A673 (cell line): ENCODE measurements around the gene DPYD. TPM values are rescaled to one million over a fixed set of nuclear protein-coding genes. Genes with fewer than 3 reads are reported as not detected.

Experiments
- BruUV-seq: library from RNA; stranded (reverse); fragments of 400-500 nt; replicated peaks from 2 replicates; lab custom pipeline; 2021; lab: Mats Ljungman, UMichigan
- CTCF ChIA-PET: fragments of 300-600 bp; sonication (Branson Sonifier 250); formaldehyde crosslinking; loops from one replicate; lab custom pipeline; 2022; ENCODE audit warnings: antibody characterized with exemption; lab: Charles Lee
- POLR2A ChIA-PET: fragments of 300-600 bp; sonication (Branson Sonifier 250); formaldehyde crosslinking; loops from one replicate; lab custom pipeline; 2022; ENCODE audit warnings: antibody characterized with exemption; ENCODE audit not compliant: low non-redundant PET; lab: Charles Lee
- DNase-seq: peaks from one replicate; pipeline ENCODE4 v3.0.0-alpha.2; 2015; ENCODE audit warnings: low spot score
- H3K27ac ChIP-seq: fragments of 200-600 bp; sonication (generic); 2 replicates; pipeline ENCODE4 v1.5.1; 2016; ENCODE audit warnings: mixed run types, low read depth, mild to moderate bottlenecking, mixed read lengths, antibody characterized with exemption, low read length; ENCODE audit not compliant: poor library complexity, severe bottlenecking
- H3K27me3 ChIP-seq: fragments of 200-600 bp; sonication (generic); replicated peaks from 2 replicates; pipeline ENCODE4 v1.6.1; 2017; ENCODE audit warnings: mixed run types, low read depth, mild to moderate bottlenecking, mixed read lengths, antibody characterized with exemption, low read length; ENCODE audit not compliant: insufficient read depth, poor library complexity
- H3K36me3 ChIP-seq: fragments of 200-600 bp; sonication (generic); 2 replicates; pipeline ENCODE4 v1.6.1; 2016; ENCODE audit warnings: mixed run types, mild to moderate bottlenecking, mixed read lengths, antibody characterized with exemption, low read length; ENCODE audit not compliant: insufficient read depth, poor library complexity, severe bottlenecking
- H3K4me1 ChIP-seq: fragments of 200-600 bp; sonication (generic); 2 replicates; pipeline ENCODE4 v1.6.1; 2017; ENCODE audit warnings: mixed run types, mild to moderate bottlenecking, mixed read lengths, antibody characterized with exemption, low read length; ENCODE audit not compliant: insufficient read depth, poor library complexity, severe bottlenecking
- H3K4me3 ChIP-seq: fragments of 200-600 bp; sonication (generic); 2 replicates; pipeline ENCODE4 v1.5.1; 2016; ENCODE audit warnings: low read depth, mixed run types, mild to moderate bottlenecking, mixed read lengths, low read length; ENCODE audit not compliant: poor library complexity, severe bottlenecking
- H3K9me3 ChIP-seq: fragments of 200-600 bp; sonication (generic); 2 replicates; pipeline ENCODE4 v1.6.1; 2016; ENCODE audit warnings: mixed run types, low read depth, mild to moderate bottlenecking, mixed read lengths, antibody characterized with exemption, low read length; ENCODE audit not compliant: poor library complexity, severe bottlenecking
- CTCF ChIP-seq: fragments of 300-800, 200-600 bp; sonication (generic); conservative IDR thresholded peaks from 2 replicates; pipeline ENCODE4 v1.5.1; 2017; ENCODE audit warnings: low read depth, mild to moderate bottlenecking, antibody characterized with exemption, low read length, moderate library complexity, mixed read lengths
- EZH2 ChIP-seq: fragments of 200-600 bp; sonication (generic); IDR thresholded peaks from 2 replicates; pipeline ENCODE4 v1.6.1; 2017; ENCODE audit warnings: borderline replicate concordance, low read depth, mild to moderate bottlenecking, mixed read lengths, antibody characterized with exemption, low read length; ENCODE audit not compliant: poor library complexity, severe bottlenecking
- intact Hi-C: fragments of 100-400 bp; cut with micrococcal nuclease; formaldehyde crosslinking; loops from one replicate; pipeline ENCODE4 v1.10.0; 2022; ENCODE audit not compliant: unreplicated experiment
- total RNA-seq: library from RNA; stranded (reverse); gene quantifications from 2 replicates; pipeline ENCODE4 v1.2.3, GENCODE V29; 2021

DPYD gene
- total RNA-seq, 1 experiment from 2014 or later = 13.4 TPM

- TF ChIP-seq CTCF = no peak
- TF ChIP-seq EZH2 = no peak
- Histone ChIP-seq H3K36me3 (no peaks in the 10 kb centered on the region), H3K4me3 (no peak overlapping the region), H3K4me1 (peaks cover 9% of the 10 kb centered on the region), H3K27me3 (no peaks in the 10 kb centered on the region), H3K27ac (no peak overlapping the region), H3K9me3 (no peaks in the 10 kb centered on the region)
- CTCF ChIA-PET = no interaction called here
- intact Hi-C loops = no loop called here
- BruUV-seq = no TSS peak
- POLR2A ChIA-PET = interaction anchor here (0.6 kb wide), 1 partner anchor 142 kb away, joined by 7 read pairs; no protein-coding TSS in a partner anchor
- no peak for DNase-seq
Observed at GRCh38 chr1:97383797-97384196, 537.0 kb downstream of the DPYD start.

- BruUV-seq = no TSS peak
- intact Hi-C loops = no loop called here
- Histone ChIP-seq H3K4me3 (no peak overlapping the region), H3K4me1 (peaks cover 9% of the 10 kb centered on the region), H3K27ac (no peak overlapping the region), H3K9me3 (no peaks in the 10 kb centered on the region), H3K27me3 (no peaks in the 10 kb centered on the region), H3K36me3 (no peaks in the 10 kb centered on the region)
- DNase-seq = no peak
- CTCF ChIA-PET = no interaction called here
- no peak for TF ChIP-seq CTCF
- TF ChIP-seq EZH2 = no peak
- POLR2A ChIA-PET = no interaction called here
Observed at GRCh38 chr1:97382206-97382605, 538.6 kb downstream of the DPYD start.

DNA sequence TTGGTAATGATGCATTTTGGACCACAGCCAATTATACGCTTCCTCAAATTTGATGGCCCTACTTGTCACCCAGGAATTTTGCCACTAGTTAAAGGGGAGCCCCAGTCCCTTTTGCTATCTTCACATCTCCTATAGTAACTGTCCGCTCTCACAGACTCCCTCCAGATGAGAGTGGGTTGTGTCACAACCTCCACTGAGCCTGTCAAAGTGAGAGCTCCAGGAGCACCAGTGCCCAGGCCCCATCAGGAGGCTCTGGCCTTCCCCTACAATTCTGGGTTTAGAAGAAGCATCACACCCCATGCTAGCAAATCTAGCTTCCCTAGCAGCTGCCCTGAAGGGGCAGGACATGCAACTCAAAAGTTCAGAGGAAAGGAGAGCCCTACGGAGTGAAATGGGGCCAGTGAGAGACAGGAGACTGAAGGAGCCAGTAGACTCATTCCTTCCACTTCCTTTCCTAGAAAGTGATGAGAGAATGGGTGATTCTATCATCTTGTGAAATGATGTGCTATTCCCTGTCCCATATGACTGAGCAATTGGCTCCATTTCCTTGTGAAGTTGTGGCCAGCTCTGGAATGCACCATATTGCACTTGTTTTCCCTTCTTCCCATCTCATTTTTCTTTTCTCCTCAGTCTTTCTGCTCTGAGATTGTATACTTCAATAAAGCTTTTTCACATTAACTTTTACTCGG is 541.3 kb downstream of the DPYD start:
- ChIA-PET CTCF (no interaction called here), POLR2A (no interaction called here)
- H3K4me3 ChIP-seq = no peak overlapping the region
- DNase-seq = no peak
- no peaks in the 10 kb centered on the region for H3K27me3 ChIP-seq
- no peaks in the 10 kb centered on the region for H3K9me3 ChIP-seq
- intact Hi-C loops = no loop called here
- H3K36me3 ChIP-seq = no peaks in the 10 kb centered on the region
- H3K27ac ChIP-seq = no peak overlapping the region
- TF ChIP-seq EZH2 = no peak
- H3K4me1 ChIP-seq = peaks cover 9% of the 10 kb centered on the region
- BruUV-seq = no TSS peak

DNA sequence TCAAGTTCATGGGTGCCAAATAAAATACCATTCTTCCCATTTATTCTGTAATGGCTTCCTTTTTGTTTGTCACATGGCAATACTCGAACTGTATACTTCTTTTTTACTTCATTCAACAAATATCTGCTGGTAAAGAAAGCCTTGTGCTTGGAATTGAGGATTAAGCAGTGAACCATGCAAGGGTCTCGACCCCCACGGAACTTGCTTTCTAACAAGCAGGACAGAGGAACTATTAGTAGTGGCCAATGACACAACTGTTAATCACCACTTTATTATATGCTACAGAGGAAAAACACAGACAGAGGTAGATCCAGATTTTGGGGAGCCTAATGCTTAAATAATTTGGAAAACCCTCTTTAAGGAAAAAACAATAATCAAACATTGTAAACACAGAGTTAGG is 542.2 kb downstream of the DPYD start:
- ChIA-PET CTCF (no interaction called here), POLR2A (no interaction called here)
- no peak for DNase-seq
- BruUV-seq = no TSS peak
- H3K27ac ChIP-seq = no peak overlapping the region
- intact Hi-C loops = no loop called here
- TF ChIP-seq EZH2 (no peak), CTCF (no peak)
- no peaks in the 10 kb centered on the region for H3K27me3 ChIP-seq
- H3K36me3 ChIP-seq = no peaks in the 10 kb centered on the region
- no peak overlapping the region for H3K4me3 ChIP-seq
- no peaks in the 10 kb centered on the region for H3K9me3 ChIP-seq
- H3K4me1 ChIP-seq = peaks cover 9% of the 10 kb centered on the region
